ENCODE results near the gene ZFAND6. TPM values are rescaled to one million over a fixed set of nuclear protein-coding genes. Genes with fewer than 3 reads are reported as not detected.

Gene ZFAND6
- polyA plus RNA-seq, 1 donor from 2014 or later = 353 TPM

DNA sequence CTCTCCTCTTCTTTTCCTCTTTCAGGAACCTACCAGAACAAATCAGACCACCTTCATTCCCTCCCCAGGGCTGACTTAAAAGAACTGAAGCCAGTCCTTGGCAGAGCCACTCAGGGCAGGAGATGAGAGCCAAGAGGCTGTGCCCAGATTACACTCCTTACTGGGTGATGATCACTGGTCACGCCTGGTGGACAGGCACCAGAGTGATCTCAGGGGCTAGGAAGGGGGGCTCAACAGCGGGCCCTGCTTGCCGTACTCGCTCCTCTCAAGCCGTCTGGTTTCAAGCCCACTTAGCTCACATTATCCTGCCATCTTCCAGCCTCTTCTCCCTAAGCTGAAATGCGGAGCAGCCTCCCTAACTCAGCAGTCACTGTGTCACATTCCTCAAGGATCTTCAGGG is 91.7 kb downstream of the ZFAND6 start:
- H3F3A ChIP-seq (ENCODE audit: insufficient read depth, low read length, poor library complexity, severe bottlenecking) = peaks cover 8% of the 10 kb centered on the region
- H3K9ac ChIP-seq (ENCODE audit: low read length) = no peak overlapping the region
- H3K36me3 ChIP-seq (ENCODE audit: insufficient read depth, low read length) = no peaks in the 10 kb centered on the region
- no peaks in the 10 kb centered on the region for H3K27me3 ChIP-seq (ENCODE audit: insufficient read depth, low read depth, low read length)
- no peaks in the 10 kb centered on the region for H3K9me2 ChIP-seq (ENCODE audit: insufficient read depth, low read length)
- no peak overlapping the region for H3K4me3 ChIP-seq (ENCODE audit: low read length)
- no peaks in the 10 kb centered on the region for H3K9me3 ChIP-seq (ENCODE audit: low read length)
- no peaks in the 10 kb centered on the region for H4K20me1 ChIP-seq (ENCODE audit: insufficient read depth)
- H3K4me2 ChIP-seq (ENCODE audit: low read length) = no peak overlapping the region
- H2AFZ ChIP-seq (ENCODE audit: low read depth, low read length) = no peak overlapping the region
- TF ChIP-seq REST (IDR thresholded peaks at IDR 0.05; ENCODE audit: borderline replicate concordance) (no peak), SMC3 (conservative IDR thresholded peaks at IDR 0.05; ENCODE audit: poor library complexity) (no peak), POLR2AphosphoS5 (IDR thresholded peaks at IDR 0.05) (no peak)
- TF ChIP-seq, protein P1, sequence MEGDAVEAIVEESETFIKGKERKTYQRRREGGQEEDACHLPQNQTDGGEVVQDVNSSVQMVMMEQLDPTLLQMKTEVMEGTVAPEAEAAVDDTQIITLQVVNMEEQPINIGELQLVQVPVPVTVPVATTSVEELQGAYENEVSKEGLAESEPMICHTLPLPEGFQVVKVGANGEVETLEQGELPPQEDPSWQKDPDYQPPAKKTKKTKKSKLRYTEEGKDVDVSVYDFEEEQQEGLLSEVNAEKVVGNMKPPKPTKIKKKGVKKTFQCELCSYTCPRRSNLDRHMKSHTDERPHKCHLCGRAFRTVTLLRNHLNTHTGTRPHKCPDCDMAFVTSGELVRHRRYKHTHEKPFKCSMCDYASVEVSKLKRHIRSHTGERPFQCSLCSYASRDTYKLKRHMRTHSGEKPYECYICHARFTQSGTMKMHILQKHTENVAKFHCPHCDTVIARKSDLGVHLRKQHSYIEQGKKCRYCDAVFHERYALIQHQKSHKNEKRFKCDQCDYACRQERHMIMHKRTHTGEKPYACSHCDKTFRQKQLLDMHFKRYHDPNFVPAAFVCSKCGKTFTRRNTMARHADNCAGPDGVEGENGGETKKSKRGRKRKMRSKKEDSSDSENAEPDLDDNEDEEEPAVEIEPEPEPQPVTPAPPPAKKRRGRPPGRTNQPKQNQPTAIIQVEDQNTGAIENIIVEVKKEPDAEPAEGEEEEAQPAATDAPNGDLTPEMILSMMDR (IDR thresholded peaks at IDR 0.05; ENCODE audit: poor library complexity, severe bottlenecking) = no peak
- H3K79me2 ChIP-seq (replicated peaks; ENCODE audit: insufficient read depth, low read length) = no peaks in the 10 kb centered on the region
- no peak overlapping the region for H3K27ac ChIP-seq (ENCODE audit: low read length)

- Histone ChIP-seq H3K36me3 (ENCODE audit: insufficient read depth, low read length) (no peaks in the 10 kb centered on the region), H3K27ac (ENCODE audit: low read length) (no peak overlapping the region), H3K27me3 (ENCODE audit: insufficient read depth, low read depth, low read length) (no peaks in the 10 kb centered on the region), H3K79me2 (replicated peaks; ENCODE audit: insufficient read depth, low read length) (no peaks in the 10 kb centered on the region), H3K4me2 (ENCODE audit: low read length) (no peak overlapping the region), H4K20me1 (ENCODE audit: insufficient read depth) (no peaks in the 10 kb centered on the region), H3K9ac (ENCODE audit: low read length) (no peak overlapping the region), H3F3A (ENCODE audit: insufficient read depth, low read length, poor library complexity, severe bottlenecking) (peaks cover 8% of the 10 kb centered on the region), H3K4me3 (ENCODE audit: low read length) (no peak overlapping the region), H3K9me2 (ENCODE audit: insufficient read depth, low read length) (no peaks in the 10 kb centered on the region), H2AFZ (ENCODE audit: low read depth, low read length) (no peak overlapping the region), H3K9me3 (ENCODE audit: low read length) (no peaks in the 10 kb centered on the region)
- TF ChIP-seq EP300 (conservative IDR thresholded peaks at IDR 0.05; ENCODE audit: poor library complexity, severe bottlenecking) (no peak), RAD21 (conservative IDR thresholded peaks at IDR 0.05) (no peak), SMC3 (conservative IDR thresholded peaks at IDR 0.05; ENCODE audit: poor library complexity) (no peak), EZH2 (IDR thresholded peaks at IDR 0.05; ENCODE audit: borderline replicate concordance, insufficient read depth, low read length, poor library complexity, severe bottlenecking) (no peak), POLR2AphosphoS5 (IDR thresholded peaks at IDR 0.05) (no peak), TAF1 (IDR thresholded peaks at IDR 0.05; ENCODE audit: low read depth) (no peak)
These were observed 92.1 kb downstream of the ZFAND6 start for GRCh38 chr15:80151576-80151975.
